GM23338 (cell line): ENCODE data around the gene ATP10D.

ENCODE experiments used
- EZH2phosphoT487 ChIP-seq: fragments of 200-600 bp; sonication (generic); IDR thresholded peaks from one replicate; pipeline ENCODE4 v1.8.1; 2018; ENCODE audit warnings: antibody characterized with exemption; ENCODE audit not compliant: unreplicated experiment
- TF ChIP-seq, protein P1 (sequence below), 2 experiments: fragments of 200-600 bp in 1 of 2; sonication (generic) in 1 of 2; conservative IDR thresholded peaks; 2 replicates each; pipeline versions ENCODE4 v1.5.1 to v1.6.1; 2016 to 2017; ENCODE audit warnings: antibody characterized with exemption in 2 of 2, low read depth in 2 of 2, mild to moderate bottlenecking in 2 of 2, moderate library complexity in 1 of 2

DNA sequence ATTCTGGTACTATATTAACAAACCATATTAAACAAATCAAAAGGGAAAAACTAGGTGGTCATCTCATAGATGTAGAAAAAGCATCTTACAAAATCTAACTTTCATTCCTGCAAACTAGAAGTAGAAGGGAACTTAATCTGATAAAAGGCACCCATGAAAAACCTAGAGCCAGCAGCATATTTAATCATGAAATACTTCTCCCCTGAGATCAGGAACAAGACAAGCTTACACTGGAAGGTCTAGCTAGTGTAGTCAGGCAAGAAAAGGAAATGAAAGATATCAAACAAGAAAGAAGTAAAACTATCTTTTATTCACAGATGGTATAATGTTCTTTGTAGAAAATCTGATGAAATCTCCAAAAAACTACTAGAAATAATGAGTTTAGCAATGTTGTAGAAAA is 41.2 kb downstream of the ATP10D start:
- TF ChIP-seq, protein P1, sequence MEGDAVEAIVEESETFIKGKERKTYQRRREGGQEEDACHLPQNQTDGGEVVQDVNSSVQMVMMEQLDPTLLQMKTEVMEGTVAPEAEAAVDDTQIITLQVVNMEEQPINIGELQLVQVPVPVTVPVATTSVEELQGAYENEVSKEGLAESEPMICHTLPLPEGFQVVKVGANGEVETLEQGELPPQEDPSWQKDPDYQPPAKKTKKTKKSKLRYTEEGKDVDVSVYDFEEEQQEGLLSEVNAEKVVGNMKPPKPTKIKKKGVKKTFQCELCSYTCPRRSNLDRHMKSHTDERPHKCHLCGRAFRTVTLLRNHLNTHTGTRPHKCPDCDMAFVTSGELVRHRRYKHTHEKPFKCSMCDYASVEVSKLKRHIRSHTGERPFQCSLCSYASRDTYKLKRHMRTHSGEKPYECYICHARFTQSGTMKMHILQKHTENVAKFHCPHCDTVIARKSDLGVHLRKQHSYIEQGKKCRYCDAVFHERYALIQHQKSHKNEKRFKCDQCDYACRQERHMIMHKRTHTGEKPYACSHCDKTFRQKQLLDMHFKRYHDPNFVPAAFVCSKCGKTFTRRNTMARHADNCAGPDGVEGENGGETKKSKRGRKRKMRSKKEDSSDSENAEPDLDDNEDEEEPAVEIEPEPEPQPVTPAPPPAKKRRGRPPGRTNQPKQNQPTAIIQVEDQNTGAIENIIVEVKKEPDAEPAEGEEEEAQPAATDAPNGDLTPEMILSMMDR (conservative IDR thresholded peaks at IDR 0.05; ENCODE audit: low read depth in 2 of 2): no peak
- TF ChIP-seq EZH2phosphoT487: no peak
